Chondrocyte (in vitro differentiated cells): ENCODE data around the gene ERICH6B. TPM values are rescaled to one million over a fixed set of nuclear protein-coding genes. Genes with fewer than 3 reads are reported as not detected.

Experiments used
- DNase-seq: peaks from one replicate; pipeline ENCODE4 v3.0.0; 2021; ENCODE audit warnings: mixed read lengths, low spot score
- H3K27ac Mint-ChIP-seq: one replicate; pipeline ENCODE4 v1.8.0; 2021; ENCODE audit warnings: mild to moderate bottlenecking, moderate library complexity, mixed read lengths; ENCODE audit not compliant: unreplicated experiment
- H3K27me3 Mint-ChIP-seq: 2 replicates; pipeline ENCODE4 v1.8.0; 2021; ENCODE audit warnings: low read depth, mixed read lengths
- H3K36me3 Mint-ChIP-seq: 2 replicates; pipeline ENCODE4 v1.8.0; 2021; ENCODE audit warnings: low read depth, mixed read lengths
- H3K4me1 Mint-ChIP-seq: 2 replicates; pipeline ENCODE4 v1.8.0; 2021; ENCODE audit warnings: low read depth, mild to moderate bottlenecking, mixed read lengths
- H3K4me3 Mint-ChIP-seq: one replicate; pipeline ENCODE4 v1.8.0; 2021; ENCODE audit warnings: mild to moderate bottlenecking, moderate library complexity, mixed read lengths; ENCODE audit not compliant: unreplicated experiment
- H3K9me3 Mint-ChIP-seq: 2 replicates; pipeline ENCODE4 v1.8.0; 2021; ENCODE audit warnings: low read depth, mixed read lengths
- CTCF ChIP-seq: fragments of 200-600 bp; sonication (generic); IDR thresholded peaks from 2 replicates; pipeline ENCODE4 v1.5.0; 2021; ENCODE audit warnings: antibody characterized with exemption, mild to moderate bottlenecking, moderate library complexity
- total RNA-seq: library from RNA; stranded (reverse); gene quantifications from 3 replicates; pipeline ENCODE4 v1.2.1, GENCODE V29; 2021

Gene ERICH6B
- total RNA-seq, 1 donor from 2014 or later, result not detected

GRCh38 chr13:45503658-45504057, 111.9 kb downstream of the ERICH6B start:
- Mint-ChIP-seq H3K27me3 (no peaks in the 10 kb centered on the region), H3K36me3 (peaks cover 27% of the 10 kb centered on the region), H3K27ac (no peak overlapping the region), H3K4me1 (peaks cover 40% of the 10 kb centered on the region), H3K4me3 (no peak overlapping the region), H3K9me3 (peaks cover 2% of the 10 kb centered on the region)
- TF ChIP-seq CTCF, result no peak
- DNase-seq, result no peak

- Mint-ChIP-seq H3K4me1 (peaks cover 34% of the 10 kb centered on the region), H3K27ac (peak overlapping the region; percentile 86), H3K4me3 (no peak overlapping the region), H3K9me3 (peaks cover 4% of the 10 kb centered on the region), H3K27me3 (no peaks in the 10 kb centered on the region), H3K36me3 (peaks cover 33% of the 10 kb centered on the region)
- DNase-seq, result no peak
- TF ChIP-seq CTCF, result no peak
Measured at GRCh38 chr13:45501175-45501526, 114.4 kb downstream of the ERICH6B start.

- TF ChIP-seq CTCF, result no peak
- no peak for DNase-seq
- Mint-ChIP-seq H3K27me3 (no peaks in the 10 kb centered on the region), H3K4me3 (no peak overlapping the region), H3K4me1 (peaks cover 34% of the 10 kb centered on the region), H3K27ac (peak overlapping the region; percentile 86), H3K9me3 (peaks cover 4% of the 10 kb centered on the region), H3K36me3 (peaks cover 31% of the 10 kb centered on the region)
Measured at GRCh38 chr13:45500492-45501174, 114.9 kb downstream of the ERICH6B start.

- Mint-ChIP-seq H3K36me3 (peaks cover 22% of the 10 kb centered on the region), H3K4me3 (no peak overlapping the region)
Measured at GRCh38 chr13:45496942-45497341, 118.6 kb downstream of the ERICH6B start.

GRCh38 chr13:45492538-45492937, 123.0 kb downstream of the ERICH6B start:
- H3K27me3 Mint-ChIP-seq, result no peaks in the 10 kb centered on the region
- TF ChIP-seq CTCF, result no peak
- H3K4me1 Mint-ChIP-seq, result peaks cover 12% of the 10 kb centered on the region
- no peak overlapping the region for H3K4me3 Mint-ChIP-seq
- peaks cover 17% of the 10 kb centered on the region for H3K36me3 Mint-ChIP-seq
- no peak for DNase-seq
- no peaks in the 10 kb centered on the region for H3K9me3 Mint-ChIP-seq
- peak overlapping the region; percentile 36 for H3K27ac Mint-ChIP-seq

More at GRCh38 chr13:45496942-45497341, 118.6 kb downstream of the ERICH6B start:
- Mint-ChIP-seq H3K9me3 (peaks cover 4% of the 10 kb centered on the region), H3K27me3 (no peaks in the 10 kb centered on the region), H3K27ac (no peak overlapping the region), H3K4me1 (peaks cover 35% of the 10 kb centered on the region)
- no peak for TF ChIP-seq CTCF
- DNase-seq, result no peak

Other genes with a start within 250 kb of the ERICH6B start
- 11.6 to 15.0 TPM (median 13.4 TPM) in 3 replicates for gene SLC25A30, start 197.4 kb downstream of the ERICH6B start, total RNA-seq
- gene COG3, start 150.8 kb downstream of the ERICH6B start, total RNA-seq, result 22.4 to 30.4 TPM (median 23.8 TPM) in 3 replicates
- gene CBY2, start 86.6 kb upstream of the ERICH6B start, total RNA-seq, result not detected in 3 replicates
- 0.02 TPM in 1 of 3 replicates, not detected in the others for gene SIAH3, start 236.0 kb upstream of the ERICH6B start, total RNA-seq